Measurements from ENCODE around the gene PDE7B. TPM values are rescaled to one million over a fixed set of nuclear protein-coding genes. Genes with fewer than 3 reads are reported as not detected.

Gene PDE7B
- polyA plus RNA-seq, 1 donor (not counting 4 experiments of a cell fraction or from before 2014, with no cell fraction given) = 0.01 TPM

GRCh38 chr6:135951169-135951568, 99.7 kb downstream of the PDE7B start:
- no peaks in the 10 kb centered on the region for H3K9me1 ChIP-seq (ENCODE audit: control insufficient read depth, extremely low read depth, insufficient read depth, low read length)
- no peak overlapping the region for H3K9ac ChIP-seq (ENCODE audit: control insufficient read depth, extremely low read depth, insufficient read depth, low read length)
- H2AFZ ChIP-seq (ENCODE audit: control insufficient read depth, low read length) = no peak overlapping the region
- H3K27me3 ChIP-seq (ENCODE audit: control insufficient read depth, extremely low read depth, insufficient read depth, low read length) = no peaks in the 10 kb centered on the region
- H3K4me1 ChIP-seq (ENCODE audit: control insufficient read depth, extremely low read depth, insufficient read depth, low read length) = no peaks in the 10 kb centered on the region
- FAIRE-seq (no peak), DNase-seq (ENCODE audit: low read depth, low spot score) (no peak)
- H3K4me3 ChIP-seq (ENCODE audit: control insufficient read depth in 2 of 3, extremely low read depth in 1 of 3, insufficient read depth in 2 of 3, low read depth in 1 of 3, low read length in 3 of 3) = no peak overlapping the region
- H3K9me3 ChIP-seq (ENCODE audit: control insufficient read depth, low read depth, low read length) = no peaks in the 10 kb centered on the region
- no peak overlapping the region for H3K4me2 ChIP-seq (ENCODE audit: control insufficient read depth, extremely low read depth, insufficient read depth, low read depth, low read length)
- no peaks in the 10 kb centered on the region for H3K79me2 ChIP-seq (ENCODE audit: control insufficient read depth, insufficient read depth, low read length)
- no peaks in the 10 kb centered on the region for H3K36me3 ChIP-seq (ENCODE audit: control insufficient read depth in 2 of 2, extremely low read depth in 1 of 2, insufficient read depth in 2 of 2, low read length in 2 of 2)
- dilution Hi-C loops (cut with MboI; ENCODE audit: extremely low pct_ligation_motif_present, low sequenced_read_pairs) = no loop called here
- TF ChIP-seq CTCF (optimal IDR thresholded peaks at IDR 0.05 in 1 of 3, IDR thresholded peaks at IDR 0.05 in 1 of 3, conservative IDR thresholded peaks at IDR 0.05 in 1 of 3; ENCODE audit: extremely low read depth in 1 of 3, insufficient read depth in 2 of 3, low read length in 3 of 3) (no peak), EZH2 (IDR thresholded peaks at IDR 0.05; ENCODE audit: low read length) (no peak)
- H3K27ac ChIP-seq (ENCODE audit: control insufficient read depth, insufficient read depth, low read length) = no peak overlapping the region
- no peaks in the 10 kb centered on the region for H4K20me1 ChIP-seq (ENCODE audit: control insufficient read depth, extremely low read depth, insufficient read depth, low read length)

- DNase-seq (ENCODE audit: low read depth, low spot score) (no peak), FAIRE-seq (no peak)
- H3K4me1 ChIP-seq (ENCODE audit: control insufficient read depth, extremely low read depth, insufficient read depth, low read length) = no peaks in the 10 kb centered on the region
- TF ChIP-seq CTCF (optimal IDR thresholded peaks at IDR 0.05 in 1 of 3, IDR thresholded peaks at IDR 0.05 in 1 of 3, conservative IDR thresholded peaks at IDR 0.05 in 1 of 3; ENCODE audit: extremely low read depth in 1 of 3, insufficient read depth in 2 of 3, low read length in 3 of 3) (no peak), EZH2 (IDR thresholded peaks at IDR 0.05; ENCODE audit: low read length) (no peak)
- H3K4me3 ChIP-seq (ENCODE audit: control insufficient read depth in 2 of 3, extremely low read depth in 1 of 3, insufficient read depth in 2 of 3, low read depth in 1 of 3, low read length in 3 of 3) = no peak overlapping the region
- H3K4me2 ChIP-seq (ENCODE audit: control insufficient read depth, extremely low read depth, insufficient read depth, low read depth, low read length) = no peak overlapping the region
- no peaks in the 10 kb centered on the region for H3K27me3 ChIP-seq (ENCODE audit: control insufficient read depth, extremely low read depth, insufficient read depth, low read length)
- H3K9me3 ChIP-seq (ENCODE audit: control insufficient read depth, low read depth, low read length) = no peaks in the 10 kb centered on the region
- no peak overlapping the region for H2AFZ ChIP-seq (ENCODE audit: control insufficient read depth, low read length)
- dilution Hi-C loops (cut with MboI; ENCODE audit: extremely low pct_ligation_motif_present, low sequenced_read_pairs) = no loop called here
- H4K20me1 ChIP-seq (ENCODE audit: control insufficient read depth, extremely low read depth, insufficient read depth, low read length) = no peaks in the 10 kb centered on the region
- no peak overlapping the region for H3K27ac ChIP-seq (ENCODE audit: control insufficient read depth, insufficient read depth, low read length)
- no peaks in the 10 kb centered on the region for H3K36me3 ChIP-seq (ENCODE audit: control insufficient read depth in 2 of 2, extremely low read depth in 1 of 2, insufficient read depth in 2 of 2, low read length in 2 of 2)
- no peaks in the 10 kb centered on the region for H3K79me2 ChIP-seq (ENCODE audit: control insufficient read depth, insufficient read depth, low read length)
- no peak overlapping the region for H3K9ac ChIP-seq (ENCODE audit: control insufficient read depth, extremely low read depth, insufficient read depth, low read length)
- no peaks in the 10 kb centered on the region for H3K9me1 ChIP-seq (ENCODE audit: control insufficient read depth, extremely low read depth, insufficient read depth, low read length)
These were observed 102.3 kb downstream of the PDE7B start for GRCh38 chr6:135953818-135954217.
